ENCODE results near the gene PTCSC3.

GRCh38 chr14:36176524-36176923 is at the start of gene PTCSC3:
- TF ChIP-seq CTCF (IDR thresholded peaks at IDR 0.05) (no peak), EZH2phosphoT487 (IDR thresholded peaks at IDR 0.05) (no peak)
